HG02642 (cell line): ENCODE measurements around the gene TMEM11.
"Not testable (repeated sequence)": the region's sequence is repeated elsewhere in the genome, so short reads cannot be mapped to it uniquely, and the experiment has no call there.

Source experiments
- ATAC-seq: cut with Tn5 transposase; IDR thresholded peaks from one replicate; pipeline ENCODE4 v1.9.1; 2021; ENCODE audit warnings: mild to moderate bottlenecking; ENCODE audit not compliant: unreplicated experiment, poor library complexity

TMEM11 gene

GRCh38 chr17:21212826-21213637, 929 bp downstream of the TMEM11 start:
- no peak for ATAC-seq

- no peak for ATAC-seq
Observed at GRCh38 chr17:21211825-21212479, 2.0 kb downstream of the TMEM11 start.

- ATAC-seq = no peak
Observed at GRCh38 chr17:21210411-21211076, 3.4 kb downstream of the TMEM11 start.

GRCh38 chr17:21209511-21210175, 4.3 kb downstream of the TMEM11 start:
- no peak for ATAC-seq

GRCh38 chr17:21208352-21208751, 5.6 kb downstream of the TMEM11 start:
- ATAC-seq = no peak

- ATAC-seq = no peak
Observed at GRCh38 chr17:21204935-21205334, 9.0 kb downstream of the TMEM11 start.

- no peak for ATAC-seq
Observed at GRCh38 chr17:21202512-21202911, 11.4 kb downstream of the TMEM11 start.

GRCh38 chr17:21201874-21202273, 12.1 kb downstream of the TMEM11 start:
- ATAC-seq = no peak

- no peak for ATAC-seq
Observed at GRCh38 chr17:21201298-21201595, 12.7 kb downstream of the TMEM11 start.

GRCh38 chr17:21200590-21201297, 13.2 kb downstream of the TMEM11 start:
- no peak for ATAC-seq

GRCh38 chr17:21199856-21200255, 14.1 kb downstream of the TMEM11 start:
- no peak for ATAC-seq

GRCh38 chr17:21199311-21199710, 14.7 kb downstream of the TMEM11 start:
- no peak for ATAC-seq

- no peak for ATAC-seq
Observed at GRCh38 chr17:21198411-21198810, 15.6 kb downstream of the TMEM11 start.

- ATAC-seq = no peak
Observed at GRCh38 chr17:21196126-21196525, 17.8 kb downstream of the TMEM11 start.

GRCh38 chr17:21194703-21195102, 19.3 kb downstream of the TMEM11 start:
- ATAC-seq = no peak

GRCh38 chr17:21194226-21194625, 19.7 kb downstream of the TMEM11 start:
- no peak for ATAC-seq

GRCh38 chr17:21193031-21193430, 20.9 kb downstream of the TMEM11 start:
- ATAC-seq = no peak

- ATAC-seq = not testable (repeated sequence)
Observed at GRCh38 chr17:21192414-21192813, 21.5 kb downstream of the TMEM11 start.

- ATAC-seq = no peak
Observed at GRCh38 chr17:21191698-21192097, 22.3 kb downstream of the TMEM11 start.

- no peak for ATAC-seq
Observed at GRCh38 chr17:21190078-21190477, 23.9 kb downstream of the TMEM11 start.
